Endothelial cell of umbilical vein (primary cell): ENCODE data around the gene TTLL11. TPM values are rescaled to one million over a fixed set of nuclear protein-coding genes. Genes with fewer than 3 reads are reported as not detected.

Source experiments
- BruUV-seq: library from RNA; stranded (reverse); fragments of 400-500 nt; replicated peaks from 2 replicates; lab custom pipeline; 2021; lab: Mats Ljungman, UMichigan
- CTCF ChIA-PET: fragments of 300-600, 350-600 bp; sonication (Branson Sonifier 250); formaldehyde crosslinking; loops from one replicate; lab custom pipeline; 2021; ENCODE audit warnings: antibody characterized with exemption, inconsistent platforms; lab: Charles Lee
- POLR2A ChIA-PET: fragments of 300-600, 350-600 bp; sonication (Branson Sonifier 250); formaldehyde crosslinking; loops from one replicate; lab custom pipeline; 2021; ENCODE audit warnings: antibody characterized with exemption, inconsistent platforms; lab: Charles Lee
- DNase-seq: peaks from one replicate; pipeline ENCODE4 v3.0.0-alpha.2; 2011; ENCODE audit warnings: low read depth, low spot score
- FAIRE-seq: peaks from 2 replicates; lab custom pipeline; 2011; peaks lifted over from hg19 to GRCh38; lab: Jason Lieb, UNC
- H2AFZ ChIP-seq: 2 replicates; pipeline ENCODE4 v1.6.0; 2012; ENCODE audit warnings: low read depth, low read length, control low read depth, inconsistent platforms
- H3K27ac ChIP-seq: 2 replicates; pipeline ENCODE4 v1.5.1; 2011; ENCODE audit warnings: low read depth, mild to moderate bottlenecking, control low read depth, low read length, moderate library complexity; ENCODE audit not compliant: insufficient read depth
- H3K27me3 ChIP-seq, 2 experiments: 2 replicates each; pipeline versions ENCODE4 v1.6.0 to v1.6.1; 2011; ENCODE audit warnings: low read length in 2 of 2, mixed read lengths in 1 of 2; ENCODE audit not compliant: control insufficient read depth in 2 of 2, insufficient read depth in 2 of 2
- H3K36me3 ChIP-seq, 2 experiments: 2 replicates in 1 of 2; 3 replicates in 1 of 2; pipeline ENCODE4 v1.5.1; 2011; ENCODE audit warnings: low read length in 2 of 2, mild to moderate bottlenecking in 1 of 2, moderate library complexity in 1 of 2; ENCODE audit not compliant: control insufficient read depth in 2 of 2, insufficient read depth in 2 of 2; ENCODE audit errors: extremely low read depth in 1 of 2
- H3K4me1 ChIP-seq: 3 replicates; pipeline ENCODE4 v1.5.1; 2011; ENCODE audit warnings: mild to moderate bottlenecking, low read length; ENCODE audit not compliant: control insufficient read depth, insufficient read depth; ENCODE audit errors: extremely low read depth
- H3K4me2 ChIP-seq: 2 replicates; pipeline ENCODE4 v1.6.1; 2011; ENCODE audit warnings: low read length, control low read depth, mixed read lengths; ENCODE audit not compliant: insufficient read depth
- H3K4me3 ChIP-seq, 3 experiments: fragments of 200-600 bp in 1 of 3; sonication (generic), shearing (Covaris generic) in 1 of 3; replicated peaks in 1 of 3; 2 replicates each; pipeline ENCODE4 v1.5.1; 2011 to 2016; ENCODE audit warnings: control low read depth in 3 of 3, low read length in 3 of 3, mild to moderate bottlenecking in 2 of 3, inconsistent platforms in 1 of 3, low read depth in 1 of 3, moderate library complexity in 1 of 3; ENCODE audit not compliant: insufficient read depth in 1 of 3
- H3K79me2 ChIP-seq: 2 replicates; pipeline ENCODE4 v1.6.0; 2012; ENCODE audit warnings: low read length, inconsistent platforms; ENCODE audit not compliant: control insufficient read depth, insufficient read depth
- H3K9ac ChIP-seq: replicated peaks from 2 replicates; pipeline ENCODE3; 2011; ENCODE audit warnings: low read length, control low read depth; ENCODE audit not compliant: insufficient read depth; ENCODE audit errors: extremely low read depth
- H3K9me1 ChIP-seq: replicated peaks from 3 replicates; pipeline ENCODE4 v1.6.0; 2011; ENCODE audit warnings: mild to moderate bottlenecking, low read length; ENCODE audit not compliant: control insufficient read depth, insufficient read depth; ENCODE audit errors: extremely low read depth
- H3K9me3 ChIP-seq: replicated peaks from 2 replicates; pipeline ENCODE4 v1.5.1; 2012; ENCODE audit warnings: low read length, inconsistent platforms; ENCODE audit not compliant: control insufficient read depth, insufficient read depth
- H4K20me1 ChIP-seq: replicated peaks from 2 replicates; pipeline ENCODE3; 2011; ENCODE audit warnings: mild to moderate bottlenecking, low read length; ENCODE audit not compliant: control insufficient read depth, insufficient read depth; ENCODE audit errors: extremely low read depth
- EZH2 ChIP-seq: IDR thresholded peaks from 2 replicates; pipeline ENCODE4 v1.6.1; 2012; ENCODE audit warnings: borderline replicate concordance, low read depth, mild to moderate bottlenecking, moderate library complexity, low read length, inconsistent platforms; ENCODE audit not compliant: severe bottlenecking
- FOS ChIP-seq: IDR thresholded peaks from 2 replicates; pipeline ENCODE4 v1.6.1; 2011; ENCODE audit warnings: mild to moderate bottlenecking, low read length, moderate library complexity, borderline replicate concordance; ENCODE audit not compliant: insufficient read depth
- GATA2 ChIP-seq: IDR thresholded peaks from 2 replicates; pipeline ENCODE4 v1.7.0; 2011; ENCODE audit warnings: low read depth, mild to moderate bottlenecking, moderate library complexity, mixed read lengths, low read length; ENCODE audit not compliant: insufficient read length, insufficient read depth
- JUN ChIP-seq: IDR thresholded peaks from 2 replicates; pipeline ENCODE4 v1.6.1; 2011; ENCODE audit warnings: borderline replicate concordance, low read depth; ENCODE audit not compliant: insufficient read length, insufficient read depth
- MYC ChIP-seq: IDR thresholded peaks from one replicate; pipeline ENCODE4 v1.6.1; 2011; ENCODE audit warnings: mild to moderate bottlenecking, low read depth, low read length
- POLR2A ChIP-seq: IDR thresholded peaks from 2 replicates; pipeline ENCODE4 v1.6.1; 2012; ENCODE audit warnings: low read depth, mild to moderate bottlenecking, control low read depth, low read length
- POLR2AphosphoS5 ChIP-seq: IDR thresholded peaks from 2 replicates; pipeline ENCODE4 v1.6.1; 2012; ENCODE audit warnings: low read depth, mild to moderate bottlenecking, control low read depth, low read length, moderate library complexity; ENCODE audit not compliant: insufficient read depth
- dilution Hi-C: fragments of 300-500 bp; cut with MboI; formaldehyde crosslinking; loops from one replicate; pipeline ENCODE4 v1.15.0; 2019; ENCODE audit warnings: low sequenced_read_pairs; ENCODE audit not compliant: extremely low pct_ligation_motif_present
- intact Hi-C: fragments of 100-400 bp; cut with micrococcal nuclease; formaldehyde crosslinking; loops from one replicate; pipeline ENCODE4 v1.10.0; 2022
- polyA plus RNA-seq, 4 experiments: library from polyadenylated mRNA; depleted of rRNA in 3 of 4; stranded (reverse) in 3 of 4; unstranded in 1 of 4; fragments of >200 nt; gene quantifications; 2 replicates each; pipeline versions ENCODE4 v1.2.1 to v1.2.3, GENCODE V29; 2011 to 2012; ENCODE audit warnings: missing spikeins in 1 of 4
- total RNA-seq: library from RNA; stranded (reverse); gene quantifications from 2 replicates; pipeline ENCODE4 v1.2.3, GENCODE V29; 2021
- TF ChIP-seq, protein P1 (sequence below), 2 donors: IDR thresholded peaks; 1 replicate in 1 of 2; 2 replicates in 1 of 2; pipeline ENCODE4 v1.5.1; 2011; ENCODE audit warnings: low read length in 2 of 2, mild to moderate bottlenecking in 2 of 2, moderate library complexity in 2 of 2, control low read depth in 1 of 2, inconsistent platforms in 1 of 2, low read depth in 1 of 2; ENCODE audit not compliant: insufficient read depth in 1 of 2; ENCODE audit errors: extremely low read depth in 1 of 2
- TF ChIP-seq, protein P2 (sequence below): IDR thresholded peaks from 2 replicates; pipeline ENCODE4 v1.6.1; 2011; ENCODE audit not compliant: insufficient read depth, insufficient read length

TTLL11 gene
- total and polyA plus RNA-seq, 2 donors (not counting 3 experiments of a cell fraction or from before 2014, with no cell fraction given) = 4.9 to 5.1 TPM

- H3K27ac ChIP-seq = no peak overlapping the region
- ChIA-PET CTCF (interaction anchor here (1.5 to 2.3 kb wide), 2 partner anchors 14 to 30 kb away, joined by 3 to 6 read pairs; no protein-coding TSS in a partner anchor), POLR2A (no interaction called here)
- no peak overlapping the region for H3K4me3 ChIP-seq
- H3K36me3 ChIP-seq = no peaks in the 10 kb centered on the region
- no peaks in the 10 kb centered on the region for H3K27me3 ChIP-seq
- dilution Hi-C loops = no loop called here
- H3K4me2 ChIP-seq = no peak overlapping the region
- H3K9ac ChIP-seq = no peak overlapping the region
- no peaks in the 10 kb centered on the region for H3K79me2 ChIP-seq
- no peaks in the 10 kb centered on the region for H3K9me1 ChIP-seq
- H3K4me1 ChIP-seq = peaks cover 6% of the 10 kb centered on the region
- FAIRE-seq = no peak
- intact Hi-C loops = no loop called here
- TF ChIP-seq, protein P1, sequence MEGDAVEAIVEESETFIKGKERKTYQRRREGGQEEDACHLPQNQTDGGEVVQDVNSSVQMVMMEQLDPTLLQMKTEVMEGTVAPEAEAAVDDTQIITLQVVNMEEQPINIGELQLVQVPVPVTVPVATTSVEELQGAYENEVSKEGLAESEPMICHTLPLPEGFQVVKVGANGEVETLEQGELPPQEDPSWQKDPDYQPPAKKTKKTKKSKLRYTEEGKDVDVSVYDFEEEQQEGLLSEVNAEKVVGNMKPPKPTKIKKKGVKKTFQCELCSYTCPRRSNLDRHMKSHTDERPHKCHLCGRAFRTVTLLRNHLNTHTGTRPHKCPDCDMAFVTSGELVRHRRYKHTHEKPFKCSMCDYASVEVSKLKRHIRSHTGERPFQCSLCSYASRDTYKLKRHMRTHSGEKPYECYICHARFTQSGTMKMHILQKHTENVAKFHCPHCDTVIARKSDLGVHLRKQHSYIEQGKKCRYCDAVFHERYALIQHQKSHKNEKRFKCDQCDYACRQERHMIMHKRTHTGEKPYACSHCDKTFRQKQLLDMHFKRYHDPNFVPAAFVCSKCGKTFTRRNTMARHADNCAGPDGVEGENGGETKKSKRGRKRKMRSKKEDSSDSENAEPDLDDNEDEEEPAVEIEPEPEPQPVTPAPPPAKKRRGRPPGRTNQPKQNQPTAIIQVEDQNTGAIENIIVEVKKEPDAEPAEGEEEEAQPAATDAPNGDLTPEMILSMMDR (IDR thresholded peaks at IDR 0.05; ENCODE audit: extremely low read depth in 1 of 2, insufficient read depth in 1 of 2, low read depth in 1 of 2, low read length in 2 of 2) = no peak
- TF ChIP-seq FOS (no peak), JUN (no peak), GATA2 (no peak), POLR2A (no peak), POLR2AphosphoS5 (no peak), MYC (no peak), EZH2 (no peak)
- TF ChIP-seq, protein P2, sequence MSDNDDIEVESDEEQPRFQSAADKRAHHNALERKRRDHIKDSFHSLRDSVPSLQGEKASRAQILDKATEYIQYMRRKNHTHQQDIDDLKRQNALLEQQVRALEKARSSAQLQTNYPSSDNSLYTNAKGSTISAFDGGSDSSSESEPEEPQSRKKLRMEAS = no peak
- H2AFZ ChIP-seq = no peak overlapping the region
- BruUV-seq = no TSS peak
- no peak for DNase-seq
- H4K20me1 ChIP-seq = no peaks in the 10 kb centered on the region
- H3K9me3 ChIP-seq = no peaks in the 10 kb centered on the region
These were observed 235.2 kb downstream of the TTLL11 start for GRCh38 chr9:121857928-121858327.
